HepG2 (cell line): ENCODE data around the gene TOMM20. TPM values are rescaled to one million over a fixed set of nuclear protein-coding genes. Genes with fewer than 3 reads are reported as not detected.
A peak's percentile ranks its signal among the peaks of the same experiment; 100 is the strongest.

Experiments used
- ARNT2 ChIP-seq: sonication (generic); formaldehyde crosslinking; IDR thresholded peaks from 2 replicates; pipeline ENCODE4 v1.8.0; 2022; ENCODE audit warnings: mild to moderate bottlenecking, low read depth, missing genetic modification reagents, moderate library complexity
- ATAD3A ChIP-seq: sonication (generic); formaldehyde crosslinking; IDR thresholded peaks from 2 replicates; pipeline ENCODE4 v1.4.0; 2020; ENCODE audit warnings: missing genetic modification reagents
- BCLAF1 ChIP-seq: fragments of 450-650 bp; IDR thresholded peaks from 2 replicates; pipeline ENCODE4 v1.6.1; 2017; ENCODE audit warnings: mild to moderate bottlenecking
- CSRNP2 ChIP-seq: sonication (generic); formaldehyde crosslinking; conservative IDR thresholded peaks from 2 replicates; pipeline ENCODE4 v1.8.0; 2022; ENCODE audit warnings: low read depth, missing genetic modification reagents
- JDP2 ChIP-seq: sonication (generic); formaldehyde crosslinking; IDR thresholded peaks from 2 replicates; pipeline ENCODE4 v1.8.1; 2022; ENCODE audit warnings: missing genetic modification reagents, borderline replicate concordance
- MTF2 ChIP-seq: sonication (generic); formaldehyde crosslinking; IDR thresholded peaks from 2 replicates; pipeline ENCODE4 v1.5.0; 2020; ENCODE audit warnings: missing genetic modification reagents, borderline replicate concordance
- PHF8 ChIP-seq: sonication (generic); formaldehyde crosslinking; IDR thresholded peaks from 2 replicates; pipeline ENCODE4 v1.5.0; 2020; ENCODE audit warnings: missing genetic modification reagents
- POLR2AphosphoS2 ChIP-seq: IDR thresholded peaks from 2 replicates; pipeline ENCODE4 v1.6.1; 2011; ENCODE audit warnings: low read depth, low read length, improper control_type of control experiment
- RAD51 ChIP-seq: fragments of 450-650 bp; IDR thresholded peaks from 2 replicates; pipeline ENCODE4 v1.6.1; 2016; ENCODE audit warnings: borderline replicate concordance
- SUZ12 ChIP-seq: fragments of 150-350 bp; IDR thresholded peaks from 2 replicates; pipeline ENCODE4 v1.6.1; 2014; ENCODE audit warnings: low read depth, low read length
- TBP ChIP-seq: sonication (generic); formaldehyde crosslinking; IDR thresholded peaks from 2 replicates; pipeline ENCODE4 v1.5.0; 2020; ENCODE audit warnings: missing genetic modification reagents
- YY1 ChIP-seq: IDR thresholded peaks from 2 replicates; pipeline ENCODE4 v1.6.1; 2011; ENCODE audit warnings: low read length, low read depth, moderate library complexity, mild to moderate bottlenecking; ENCODE audit not compliant: insufficient read depth, insufficient replicate concordance
- ZHX2 ChIP-seq, 2 experiments: sonication (generic) in 1 of 2; formaldehyde crosslinking in 1 of 2; IDR thresholded peaks; 2 replicates each; pipeline versions ENCODE4 v1.6.1 to v1.9.0; 2014 to 2022; ENCODE audit warnings: antibody characterized with exemption in 1 of 2, borderline replicate concordance in 1 of 2, inconsistent platforms in 1 of 2, low read depth in 1 of 2, missing genetic modification reagents in 1 of 2
- ZNF251 ChIP-seq: sonication (generic); formaldehyde crosslinking; IDR thresholded peaks from 2 replicates; pipeline ENCODE4 v1.9.0; 2021; ENCODE audit warnings: mild to moderate bottlenecking, missing genetic modification reagents
- ZNF543 ChIP-seq: sonication (generic); formaldehyde crosslinking; IDR thresholded peaks from 2 replicates; pipeline ENCODE4 v1.4.0; 2020; ENCODE audit warnings: mild to moderate bottlenecking, missing genetic modification reagents
- ZNF816 ChIP-seq: sonication (generic); formaldehyde crosslinking; IDR thresholded peaks from 2 replicates; pipeline ENCODE4 v1.8.0; 2022; ENCODE audit warnings: missing genetic modification reagents, mild to moderate bottlenecking, borderline replicate concordance
- polyA plus RNA-seq, 8 experiments: library from polyadenylated mRNA; depleted of rRNA in 3 of 8; stranded (reverse) in 7 of 8; unstranded in 1 of 8; fragments of >200 nt; fragmentation: Illumina TruSeq in 4 of 8; extraction: Trizol in 4 of 8; gene quantifications; 2 replicates each; pipeline versions ENCODE4 v1.2.1 to v1.2.3, GENCODE V29; 2011 to 2016; ENCODE audit warnings: low read depth in 4 of 8, missing spikeins in 1 of 8, mixed read lengths in 1 of 8; ENCODE audit not compliant: insufficient read depth in 1 of 8
- total RNA-seq, 5 experiments: library from RNA; depleted of rRNA; stranded (reverse); fragments of >200 nt; fragmentation: Illumina TruSeq; extraction: Trizol; gene quantifications; 2 replicates each; pipeline ENCODE4 v1.2.3, GENCODE V29; 2016; ENCODE audit warnings: low read depth in 1 of 5
- TF ChIP-seq, protein P1 (sequence below): sonication (generic); formaldehyde crosslinking; IDR thresholded peaks from 2 replicates; pipeline ENCODE4 v1.8.1; 2023; ENCODE audit warnings: mild to moderate bottlenecking, inconsistent platforms, moderate library complexity, missing genetic modification reagents, borderline replicate concordance

TOMM20 gene
- total and polyA plus RNA-seq, 2 of the 13 experiments (the other 11 are each of a cell fraction or from before 2014, with no cell fraction given): 153 to 376 TPM

GRCh38 chr1:235075048-235075776 is 53.4 kb downstream of the TOMM20 start (continued):
- no peak for TF ChIP-seq ZHX2 (IDR thresholded peaks at IDR 0.05; ENCODE audit: low read depth)
- TF ChIP-seq ZHX2 (CRISPR knock-in tag; IDR thresholded peaks at IDR 0.05; ENCODE audit: borderline replicate concordance): no peak; the same call in 1 of the 2 replicates
- no peak for TF ChIP-seq CSRNP2 (CRISPR knock-in tag)
- TF ChIP-seq JDP2 (CRISPR knock-in tag): no peak
- no peak for TF ChIP-seq ZNF543
- no peak; the same call in 1 of the 2 replicates for TF ChIP-seq PHF8 (CRISPR knock-in tag)
- TF ChIP-seq, protein P1, sequence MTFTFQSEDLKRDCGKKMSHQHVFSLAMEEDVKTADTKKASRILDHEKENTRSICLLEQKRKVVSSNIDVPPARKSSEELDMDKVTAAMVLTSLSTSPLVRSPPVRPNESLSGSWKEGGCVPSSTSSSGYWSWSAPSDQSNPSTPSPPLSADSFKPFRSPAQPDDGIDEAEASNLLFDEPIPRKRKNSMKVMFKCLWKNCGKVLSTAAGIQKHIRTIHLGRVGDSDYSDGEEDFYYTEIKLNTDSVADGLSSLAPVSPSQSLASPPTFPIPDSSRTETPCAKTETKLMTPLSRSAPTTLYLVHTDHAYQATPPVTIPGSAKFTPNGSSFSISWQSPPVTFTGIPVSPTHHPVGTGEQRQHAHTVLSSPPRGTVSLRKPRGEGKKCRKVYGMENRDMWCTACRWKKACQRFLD (CRISPR knock-in tag): no peak
- TF ChIP-seq SUZ12: no peak
- no peak; the same call in 1 of the 2 replicates for TF ChIP-seq POLR2AphosphoS2
- TF ChIP-seq ZNF816 (CRISPR knock-in tag): no peak
- TF ChIP-seq ARNT2: no peak
- no peak for TF ChIP-seq BCLAF1
- TF ChIP-seq MTF2: no peak
- TF ChIP-seq ATAD3A (CRISPR knock-in tag): no peak
- TF ChIP-seq RAD51: no peak
- TF ChIP-seq ZNF251 (CRISPR knock-in tag): no peak
- TF ChIP-seq TBP (CRISPR knock-in tag): no peak
- TF ChIP-seq YY1: peak; percentile 31
